ENCODE measurements around the gene ADORA1.

DNA sequence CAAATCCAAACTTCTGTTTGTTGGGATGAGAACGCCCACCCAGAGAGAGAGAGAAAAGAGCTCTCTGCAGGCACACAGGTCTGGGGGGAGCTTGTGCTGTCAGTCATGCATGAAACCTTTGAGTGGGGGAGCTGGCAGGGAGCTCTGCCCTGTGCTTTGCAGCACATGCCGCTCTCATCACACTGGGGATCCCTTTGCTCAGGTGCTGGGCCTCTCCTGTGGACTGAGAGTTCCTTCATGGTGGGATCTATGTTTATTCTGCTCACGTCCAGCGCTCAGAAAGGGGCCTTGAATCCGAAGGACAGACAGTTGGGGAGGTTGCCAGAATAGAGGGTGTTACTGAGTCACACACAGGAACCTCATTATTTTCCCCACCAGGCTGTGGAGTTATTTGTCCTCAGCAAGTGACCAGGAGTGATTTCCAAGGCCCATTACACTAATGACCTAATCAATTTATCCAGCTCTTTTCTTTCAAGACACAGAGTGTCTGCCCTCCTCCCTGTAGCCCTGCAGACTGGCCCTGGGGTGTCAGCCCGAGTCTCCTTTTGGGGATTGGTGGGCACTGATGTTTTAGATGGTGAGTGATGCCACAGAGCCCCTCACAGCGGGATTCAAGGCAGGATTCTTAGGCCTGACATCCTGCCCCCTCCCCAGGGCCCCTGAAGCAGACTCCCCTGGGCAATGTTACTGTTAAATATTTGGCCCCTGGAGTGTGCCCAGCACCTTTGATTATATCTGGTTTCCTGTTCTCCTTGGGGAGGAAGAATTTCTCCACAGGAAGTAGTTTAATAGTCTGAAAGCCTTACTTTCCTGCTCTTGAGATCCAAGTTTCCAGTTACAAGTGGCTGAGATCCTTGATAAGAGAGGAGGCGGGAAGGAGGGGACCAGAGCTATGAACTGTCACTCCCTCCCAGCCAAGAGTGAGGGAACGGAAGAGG, 25.8 kb downstream of the ADORA1 start:
- TF ChIP-seq FOXJ3 (CRISPR knock-in tag; IDR thresholded peaks at IDR 0.05) = no peak
- TF ChIP-seq POLR2AphosphoS5 (IDR thresholded peaks at IDR 0.05; ENCODE audit: low read depth, low read length) = no peak

Data from SK-N-SH (cell line).